HFF-Myc (cell line): Measurements from ENCODE around the gene ZMIZ2.
"Not testable (repeated sequence)": the region's sequence is repeated elsewhere in the genome, so short reads cannot be mapped to it uniquely, and the experiment has no call there.

Experiments used
- DNase-seq: peaks from one replicate; pipeline ENCODE4 v3.0.0-alpha.2; 2011; ENCODE audit warnings: low read depth; ENCODE audit errors: extremely low read depth
- H3K4me3 ChIP-seq: replicated peaks from 2 replicates; pipeline ENCODE4 v1.5.1; 2011; ENCODE audit warnings: low read depth, mild to moderate bottlenecking, control low read depth, low read length
- CTCF ChIP-seq: IDR thresholded peaks from 2 replicates; pipeline ENCODE4 v1.5.1; 2012; ENCODE audit warnings: mild to moderate bottlenecking, low read depth, low read length, control low read depth; ENCODE audit errors: missing control alignments

The ZMIZ2 gene

GRCh38 chr7:44775383-44776107, 26.9 kb downstream of the ZMIZ2 start:
- TF ChIP-seq CTCF = no peak
- no peak for DNase-seq
- no peak overlapping the region for H3K4me3 ChIP-seq

GRCh38 chr7:44776211-44776610, 27.6 kb downstream of the ZMIZ2 start:
- no peak for DNase-seq
- TF ChIP-seq CTCF = no peak
- H3K4me3 ChIP-seq = no peak overlapping the region

GRCh38 chr7:44782460-44782859, 33.8 kb downstream of the ZMIZ2 start:
- no peak overlapping the region for H3K4me3 ChIP-seq
- no peak for DNase-seq
- no peak for TF ChIP-seq CTCF

GRCh38 chr7:44783407-44783806, 34.8 kb downstream of the ZMIZ2 start:
- no peak for DNase-seq
- H3K4me3 ChIP-seq = no peak overlapping the region
- TF ChIP-seq CTCF = no peak

GRCh38 chr7:44784364-44784763, 35.7 kb downstream of the ZMIZ2 start:
- no peak for TF ChIP-seq CTCF
- DNase-seq = no peak
- no peak overlapping the region for H3K4me3 ChIP-seq

- DNase-seq, H3K4me3 ChIP-seq: not testable (repeated sequence)
These were observed 36.6 kb downstream of the ZMIZ2 start for GRCh38 chr7:44785218-44785617.

- no peak for TF ChIP-seq CTCF
- no peak overlapping the region for H3K4me3 ChIP-seq
- no peak for DNase-seq
These were observed 38.4 kb downstream of the ZMIZ2 start for GRCh38 chr7:44787041-44787440.
